NCI-H1105 (cell line): ENCODE data around the gene GNAZ.
"Not testable (repeated sequence)": the region's sequence is repeated elsewhere in the genome, so short reads cannot be mapped to it uniquely, and the experiment has no call there.

Experiments used
- DNase-seq: peaks from one replicate; lab custom pipeline; 2025; lab: John Stamatoyannopoulos, UW

The GNAZ gene

DNA sequence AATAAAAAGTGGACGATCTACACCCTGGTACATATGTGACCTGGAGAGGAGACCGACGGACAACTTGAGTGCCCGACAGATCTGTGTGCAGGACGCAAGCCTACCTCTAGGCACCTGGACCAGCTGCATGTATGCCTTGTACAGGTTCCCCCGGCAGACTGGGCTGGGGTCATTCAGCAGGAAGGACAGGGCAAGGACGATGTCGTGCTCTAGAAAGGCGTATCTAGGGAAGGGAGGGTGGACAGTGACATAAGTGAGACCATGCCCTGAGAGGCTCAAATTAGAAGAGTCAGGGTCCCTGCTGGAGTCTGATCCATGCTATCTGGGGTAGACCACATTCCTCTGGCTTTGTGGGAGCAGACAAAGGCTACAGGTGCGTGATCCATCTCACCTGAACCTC, 63.6 kb downstream of the GNAZ start:
- no peak for DNase-seq

DNA sequence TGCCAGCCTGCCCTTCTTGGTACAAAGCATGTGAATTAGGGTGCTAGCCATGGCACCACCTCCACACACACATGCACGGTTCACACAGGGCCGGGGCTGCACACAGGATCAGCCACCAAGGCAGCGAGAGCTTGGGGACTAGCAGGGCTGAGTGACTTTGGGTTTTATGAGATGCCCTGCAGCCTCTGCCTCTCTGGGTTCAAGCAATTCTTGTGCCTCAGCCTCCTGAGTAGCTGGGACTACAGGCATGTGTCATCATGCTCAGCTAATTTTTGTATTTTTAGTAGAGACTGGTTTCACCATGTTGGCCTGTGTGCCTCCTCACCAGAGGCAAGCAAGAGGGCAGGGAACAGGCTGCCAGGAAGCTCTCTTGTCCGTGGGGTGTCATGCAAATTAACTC, 66.7 kb downstream of the GNAZ start:
- not testable (repeated sequence) for DNase-seq

DNA sequence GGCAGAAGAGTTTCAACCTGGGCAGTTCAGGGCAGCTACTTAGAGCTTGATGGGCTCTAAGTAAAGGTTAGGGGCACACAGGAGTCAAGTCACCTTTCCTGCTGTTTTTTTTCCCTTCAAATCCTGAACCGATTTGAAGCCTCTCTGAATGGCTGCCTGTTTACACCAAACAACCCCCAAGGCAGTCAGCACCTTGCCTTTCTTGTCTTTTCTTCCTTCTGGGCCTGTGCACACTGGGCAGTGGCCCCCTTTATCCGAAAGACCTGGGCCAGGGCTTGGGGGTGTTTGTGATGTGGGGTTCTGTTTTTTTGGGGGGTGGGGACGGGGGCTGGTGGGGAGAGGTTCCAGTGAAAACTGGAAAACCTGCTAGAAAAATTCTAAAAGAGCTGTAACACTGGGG, 67.1 kb downstream of the GNAZ start:
- DNase-seq: no peak

DNA sequence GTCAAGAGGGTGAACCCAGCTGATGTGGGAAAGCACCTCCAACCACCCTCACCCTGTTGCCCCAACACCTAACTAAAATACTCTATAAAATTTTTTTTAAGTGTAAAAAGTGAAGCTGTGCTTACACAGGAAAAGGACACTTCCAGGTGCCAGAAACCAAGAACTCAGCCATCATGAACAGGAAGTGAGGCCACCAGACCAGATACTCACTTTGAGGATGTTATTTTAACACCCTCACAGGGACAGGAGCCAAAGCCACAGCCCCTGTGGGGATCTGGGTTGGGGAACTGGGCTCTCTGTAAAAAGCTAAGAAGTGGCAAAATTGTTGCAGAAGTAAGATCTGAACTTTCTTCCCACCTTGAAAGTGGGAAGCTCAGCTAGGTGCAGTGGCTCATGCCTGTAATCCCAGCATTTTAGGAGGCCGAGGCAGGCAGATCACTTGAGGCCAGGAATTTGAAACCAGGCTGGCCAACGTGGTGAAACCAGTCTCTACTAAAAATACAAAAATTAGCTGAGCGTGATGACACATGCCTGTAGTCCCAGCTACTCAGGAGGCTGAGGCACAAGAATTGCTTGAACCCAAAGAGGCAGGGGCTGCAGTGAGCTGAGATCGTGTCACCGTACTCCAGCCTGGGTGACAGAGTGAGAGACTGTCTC, 67.7 kb downstream of the GNAZ start:
- no peak for DNase-seq

DNA sequence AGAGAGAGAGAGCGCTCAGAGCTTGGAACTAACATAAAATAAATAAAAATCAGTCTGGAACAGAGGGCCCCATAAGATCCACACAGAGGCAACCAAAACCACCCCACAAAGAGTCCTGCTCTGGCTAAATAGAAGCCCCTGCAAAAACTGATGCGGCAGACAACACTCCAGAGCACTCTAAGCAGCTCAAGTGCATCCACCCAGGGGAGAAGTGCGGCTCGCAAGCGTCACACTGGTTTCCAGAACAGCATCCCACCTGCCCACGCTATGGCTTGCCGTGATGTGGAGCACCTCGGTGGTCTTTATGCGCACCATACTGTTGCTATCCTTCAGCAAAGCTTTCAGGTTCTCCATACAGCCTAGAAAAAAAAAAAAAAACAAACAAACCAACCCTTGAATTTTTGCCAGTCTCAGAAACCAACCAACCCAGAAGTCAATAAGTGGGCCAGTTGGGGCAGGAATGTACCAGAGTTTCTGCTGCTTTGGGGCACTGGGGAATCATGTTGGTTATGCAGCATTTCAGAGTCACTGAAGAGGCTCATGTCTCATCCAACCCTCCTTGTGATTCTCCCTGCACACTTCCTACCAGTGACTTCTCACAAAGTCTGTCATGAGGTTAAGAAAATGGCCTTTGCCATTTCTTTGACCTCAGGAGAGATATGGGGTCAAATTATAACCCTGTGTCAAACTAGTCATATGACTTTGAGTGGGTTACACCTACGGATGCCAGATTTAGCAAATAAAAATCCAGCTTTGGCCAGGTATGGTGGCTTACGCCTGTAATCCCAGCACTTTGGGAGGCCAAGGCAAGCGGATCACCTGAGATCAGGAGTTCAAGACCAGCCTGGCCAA, 68.5 kb downstream of the GNAZ start:
- DNase-seq: no peak

DNA sequence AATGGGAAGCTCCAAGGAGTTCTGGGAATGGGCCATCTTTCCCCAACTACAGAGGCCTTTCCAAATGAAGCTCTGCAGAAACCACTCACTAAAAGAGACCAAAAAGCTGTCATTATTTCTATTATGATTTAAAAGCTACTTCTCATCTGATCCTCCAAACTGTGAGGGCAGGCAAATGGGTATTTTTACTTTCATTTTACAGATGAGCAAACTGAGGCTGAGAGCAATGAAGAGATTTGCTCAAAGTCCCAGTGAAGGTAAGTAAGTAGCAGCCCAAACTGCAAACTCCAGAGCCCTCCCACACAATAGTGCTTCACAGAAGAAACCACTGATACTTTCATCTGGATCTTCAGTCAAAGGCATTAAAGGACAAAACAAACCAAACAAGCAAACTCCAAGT, 70.1 kb downstream of the GNAZ start:
- DNase-seq: no peak

DNA sequence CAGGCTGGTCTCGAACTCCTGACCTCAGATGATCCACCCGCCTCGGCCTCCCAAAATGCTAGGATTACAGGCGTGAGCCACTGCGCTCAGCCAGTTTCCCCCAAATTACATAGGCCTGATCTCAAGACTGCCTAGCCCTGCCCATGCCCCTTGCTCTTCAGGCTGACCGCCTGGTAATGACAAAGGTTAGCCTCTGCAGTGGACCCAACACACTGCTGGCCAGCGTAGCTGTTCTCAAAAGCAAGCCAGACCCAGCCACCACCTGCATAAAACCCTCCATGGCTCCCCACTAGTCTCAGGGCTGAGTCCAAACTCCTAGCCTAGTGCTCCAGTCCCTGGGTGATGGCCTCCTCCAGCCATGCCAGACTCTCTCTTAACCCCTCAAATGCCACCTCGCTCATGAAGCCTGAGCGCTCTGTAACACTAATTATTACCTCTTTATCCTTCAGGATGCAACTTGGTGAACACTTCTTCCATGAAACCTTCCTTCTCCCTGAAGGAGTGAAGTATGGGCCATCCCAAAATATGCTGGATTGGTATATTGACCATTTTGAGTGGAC, 72.3 kb downstream of the GNAZ start:
- no peak for DNase-seq

DNA sequence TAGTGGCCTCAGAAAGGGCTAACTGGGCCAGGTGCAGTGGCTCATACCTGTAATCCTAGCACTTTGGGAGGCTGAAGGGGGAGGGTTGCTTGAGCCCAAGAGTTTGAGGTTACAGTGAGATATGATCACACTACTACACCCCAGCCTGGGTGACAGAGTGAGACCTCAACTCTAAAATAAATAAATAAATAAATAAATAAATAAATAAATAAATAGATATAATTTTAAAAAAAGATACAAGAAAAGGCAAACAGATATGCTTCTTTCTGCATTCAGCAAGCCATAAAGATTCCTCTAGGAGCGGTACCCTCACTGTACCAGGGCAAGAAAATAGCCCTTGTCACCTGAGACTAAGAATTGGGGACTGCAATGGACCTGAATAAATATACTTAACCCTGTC, 72.8 kb downstream of the GNAZ start:
- DNase-seq: no peak

DNA sequence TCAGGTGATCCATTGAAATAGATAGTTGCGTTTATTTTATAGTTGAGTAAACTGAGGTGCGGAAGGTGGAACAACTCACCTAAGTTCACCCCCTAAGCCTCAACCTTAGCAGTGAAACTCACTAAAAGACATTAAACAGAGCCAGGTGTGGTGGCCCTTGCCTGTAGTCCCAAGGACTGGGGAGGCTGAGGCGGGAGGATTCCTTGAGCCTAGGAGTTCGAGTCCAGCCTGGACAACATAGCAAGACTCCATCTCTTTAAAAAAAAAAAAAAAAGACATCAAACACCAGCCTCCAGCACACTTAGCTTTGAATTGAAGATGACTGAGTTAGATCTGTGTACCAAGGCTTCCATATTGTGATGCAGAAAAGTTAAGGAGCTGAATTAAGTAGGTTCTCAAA, 74.1 kb downstream of the GNAZ start:
- no peak for DNase-seq

DNA sequence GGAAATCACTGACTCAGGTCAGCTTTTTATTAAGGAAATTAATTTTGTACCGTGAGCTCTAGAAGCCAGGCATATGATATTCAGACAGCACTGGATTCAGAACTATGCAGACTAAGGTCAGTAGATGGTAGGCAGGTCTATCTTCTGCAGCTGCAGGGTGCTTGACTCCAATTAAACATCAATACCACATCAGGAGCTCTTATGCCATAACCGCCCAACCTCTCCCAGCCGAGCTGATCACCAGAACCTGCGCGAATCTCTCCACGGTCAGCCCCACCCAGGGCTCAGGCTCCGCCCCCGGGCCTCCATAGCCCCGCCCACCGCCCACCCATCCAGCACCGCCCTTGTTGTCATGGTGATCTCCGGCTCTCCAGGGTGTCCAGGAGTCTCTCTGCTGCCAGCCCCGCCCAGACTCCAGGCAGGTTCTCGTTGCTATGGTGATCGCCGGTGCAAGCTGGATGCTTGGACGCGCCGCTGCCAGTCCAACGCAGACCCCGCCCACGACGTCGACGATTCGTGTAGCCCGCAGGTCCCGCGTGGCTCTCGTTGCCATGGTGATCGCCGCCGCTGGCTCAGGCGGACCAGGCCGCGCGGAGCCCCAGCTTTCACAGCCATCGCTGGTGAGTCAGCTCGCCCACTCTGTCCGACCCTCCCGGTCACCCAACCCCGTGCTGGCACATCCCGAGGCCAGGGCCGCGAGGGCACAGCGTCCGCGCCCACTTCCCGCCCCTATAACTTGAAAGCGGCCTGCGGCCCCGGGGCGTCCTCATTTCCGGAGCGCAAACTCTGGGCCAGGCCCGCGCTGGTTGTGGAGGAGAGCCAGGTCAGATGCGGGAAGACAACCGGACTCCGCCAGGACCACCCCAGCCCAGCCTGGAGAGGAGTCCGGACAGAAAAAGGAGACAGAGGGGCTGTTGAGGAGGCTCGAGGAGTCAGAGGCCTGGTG, 74.9 kb downstream of the GNAZ start, which contains the start of gene RAB36:
RAB36 (plus strand) TSS at position 546 of the 946 bp plus-strand sequence. CDS start 1,140 bp downstream, outside the sequence.
- peak; percentile 99 for DNase-seq

DNA sequence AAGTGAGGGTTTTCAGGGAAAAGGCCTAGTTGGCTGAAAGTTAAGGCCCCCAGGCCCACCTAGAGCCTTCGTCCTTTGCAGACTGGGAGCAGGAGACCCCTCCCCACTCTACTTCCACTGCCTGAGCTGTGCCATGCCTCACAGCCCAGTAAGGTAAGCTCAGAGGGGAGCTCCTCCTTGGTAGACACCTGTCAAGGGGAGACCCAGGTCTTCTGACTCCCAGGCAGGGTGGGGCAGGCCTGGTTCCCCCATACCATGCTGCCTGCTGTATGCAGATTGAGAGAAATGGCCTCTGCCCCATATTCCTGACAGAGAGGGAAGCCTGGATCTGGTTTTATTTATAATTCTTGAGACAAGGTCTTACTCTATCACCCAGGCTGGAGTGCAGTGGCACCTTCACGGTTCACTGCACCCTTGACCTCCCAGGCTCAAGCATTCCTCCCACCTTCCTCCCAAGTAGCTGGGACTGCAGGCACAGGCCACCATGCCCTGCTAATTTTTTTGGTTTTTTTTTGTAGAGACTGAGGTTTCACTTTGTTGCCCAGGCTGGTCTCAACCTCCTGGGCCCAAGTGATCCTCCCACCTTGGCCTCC, 75.7 kb downstream of the GNAZ start:
- no peak for DNase-seq

DNA sequence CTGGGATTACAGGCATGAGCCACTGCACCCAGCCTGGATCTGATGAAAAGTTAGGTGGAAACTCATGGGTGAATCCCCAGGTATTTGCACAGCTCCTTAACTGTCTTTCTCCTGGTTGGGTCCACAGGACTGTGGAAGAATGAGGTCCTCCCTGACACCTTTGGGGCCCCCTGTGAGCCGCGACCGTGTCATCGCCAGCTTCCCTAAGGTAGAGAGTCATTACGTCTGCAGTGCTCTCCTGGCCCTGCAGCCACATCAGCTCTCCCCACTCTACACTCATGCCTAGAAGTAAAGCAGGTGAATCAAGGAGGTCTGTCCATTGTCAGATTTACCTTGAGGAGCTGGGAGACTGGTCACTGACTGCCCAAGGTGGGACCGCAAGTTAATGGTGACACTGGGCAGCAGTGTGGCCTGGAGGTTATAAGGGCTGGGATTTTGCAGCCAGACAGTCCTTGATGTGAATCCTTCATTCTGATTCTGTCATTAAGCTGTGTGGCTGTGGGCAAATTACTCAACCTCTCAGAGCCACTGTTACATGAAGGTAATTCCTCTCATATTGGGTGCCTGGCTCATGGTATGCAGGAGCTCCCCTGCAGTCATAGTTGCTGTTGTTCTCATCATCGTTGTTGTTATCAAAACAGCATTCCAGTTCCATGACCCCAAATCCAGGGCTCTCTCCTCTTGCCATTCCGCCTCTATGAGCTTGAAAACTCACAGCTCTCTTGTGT, 76.3 kb downstream of the GNAZ start:
- no peak for DNase-seq

DNA sequence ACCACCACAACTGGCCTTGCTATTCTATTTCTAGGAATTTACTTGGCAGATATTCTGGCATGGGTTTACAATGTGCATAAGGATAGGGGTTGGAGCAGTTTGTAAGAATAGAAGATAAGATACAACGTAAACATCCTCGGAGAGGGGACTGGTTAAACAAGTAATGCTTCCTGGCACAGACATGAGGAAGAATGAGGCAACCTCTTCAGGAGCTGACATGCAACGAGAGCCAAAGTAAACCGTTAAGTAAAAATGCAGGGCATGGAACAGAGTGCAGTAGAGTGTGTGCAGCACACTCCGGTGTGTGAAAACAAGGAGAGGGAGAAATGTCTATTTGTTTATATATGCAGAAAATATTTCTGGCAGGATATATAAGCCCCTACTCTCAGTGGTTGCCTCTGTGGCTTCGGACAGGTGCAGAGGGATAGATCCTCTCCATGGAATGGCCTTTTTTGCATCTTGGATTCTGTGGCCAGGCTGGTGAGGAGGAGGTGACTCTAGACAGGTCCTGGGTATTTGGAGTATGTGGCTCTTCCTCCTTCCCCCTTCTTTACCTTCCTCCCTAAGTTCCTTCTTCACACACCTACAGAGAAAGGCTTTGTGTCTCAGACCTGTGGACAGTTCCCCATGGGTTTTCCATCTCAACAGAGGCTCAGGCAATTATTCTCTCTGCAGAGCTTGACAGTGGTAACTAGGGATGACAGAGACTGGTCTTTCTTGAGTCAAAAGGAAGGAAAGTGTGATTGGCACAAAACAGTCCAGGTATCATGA, 77.5 kb downstream of the GNAZ start:
- DNase-seq: no peak

DNA sequence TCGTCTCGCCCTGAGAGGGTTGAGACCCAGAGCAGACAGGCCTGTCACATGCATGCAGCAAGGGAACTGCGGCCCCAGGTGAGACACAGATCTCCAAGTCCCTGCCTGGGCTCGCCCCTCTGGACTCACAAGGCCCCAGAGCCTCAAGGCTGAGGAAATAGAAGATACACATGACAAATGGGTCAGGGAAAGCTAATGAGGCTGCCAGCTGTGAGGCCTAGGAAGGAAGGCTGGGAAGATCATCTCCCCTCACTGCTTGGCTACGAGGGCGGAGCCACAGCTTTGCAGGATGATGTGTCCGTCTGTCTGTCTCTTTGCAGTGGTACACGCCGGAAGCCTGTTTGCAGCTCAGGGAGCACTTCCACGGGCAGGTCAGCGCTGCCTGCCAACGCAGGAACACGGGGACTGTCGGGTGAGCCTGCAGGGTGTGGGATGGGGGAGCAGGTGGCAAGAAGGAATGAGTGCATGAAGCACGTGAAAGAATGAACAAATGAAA, 79.5 kb downstream of the GNAZ start:
- DNase-seq: no peak

DNA sequence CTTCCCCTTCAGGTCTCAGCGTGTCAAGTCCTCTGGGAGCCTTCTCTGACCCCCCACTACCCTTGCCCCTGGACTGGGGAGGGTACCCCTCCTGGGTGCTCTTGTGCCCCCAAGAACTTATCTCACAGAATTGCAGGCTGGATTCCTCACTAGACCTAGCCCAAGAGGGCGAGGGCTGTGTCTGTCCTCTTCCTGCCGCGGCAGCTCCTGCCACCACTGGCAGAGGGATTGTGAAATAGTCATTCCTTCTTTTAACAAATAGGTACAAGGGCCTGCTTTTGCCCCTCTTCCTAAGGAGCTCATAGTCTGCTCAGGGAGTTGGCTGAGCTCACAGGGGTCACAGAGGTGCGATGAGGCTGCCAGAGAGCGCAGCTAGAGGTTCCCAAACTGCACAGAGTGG, 80.4 kb downstream of the GNAZ start:
- DNase-seq: no peak

DNA sequence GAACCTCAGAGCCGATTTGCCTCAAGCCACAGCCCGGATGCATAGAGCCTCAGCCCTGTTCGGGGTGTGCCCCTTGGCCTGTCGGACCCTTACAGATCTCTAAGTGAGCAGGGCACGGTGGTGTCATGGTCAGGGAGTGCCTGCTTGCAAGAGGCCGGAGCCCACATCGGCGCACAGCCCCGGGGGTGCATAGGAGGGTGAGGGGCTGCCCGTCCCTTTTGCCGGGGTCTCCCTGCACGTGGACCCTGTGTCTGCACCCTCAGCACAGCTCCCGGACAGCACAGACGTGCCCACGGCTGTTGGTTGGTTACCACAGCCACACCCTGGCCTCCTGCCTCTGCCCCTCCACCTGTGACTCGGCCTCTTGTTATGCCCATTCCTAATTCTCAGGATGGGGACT, 81.5 kb downstream of the GNAZ start:
- DNase-seq: no peak

DNA sequence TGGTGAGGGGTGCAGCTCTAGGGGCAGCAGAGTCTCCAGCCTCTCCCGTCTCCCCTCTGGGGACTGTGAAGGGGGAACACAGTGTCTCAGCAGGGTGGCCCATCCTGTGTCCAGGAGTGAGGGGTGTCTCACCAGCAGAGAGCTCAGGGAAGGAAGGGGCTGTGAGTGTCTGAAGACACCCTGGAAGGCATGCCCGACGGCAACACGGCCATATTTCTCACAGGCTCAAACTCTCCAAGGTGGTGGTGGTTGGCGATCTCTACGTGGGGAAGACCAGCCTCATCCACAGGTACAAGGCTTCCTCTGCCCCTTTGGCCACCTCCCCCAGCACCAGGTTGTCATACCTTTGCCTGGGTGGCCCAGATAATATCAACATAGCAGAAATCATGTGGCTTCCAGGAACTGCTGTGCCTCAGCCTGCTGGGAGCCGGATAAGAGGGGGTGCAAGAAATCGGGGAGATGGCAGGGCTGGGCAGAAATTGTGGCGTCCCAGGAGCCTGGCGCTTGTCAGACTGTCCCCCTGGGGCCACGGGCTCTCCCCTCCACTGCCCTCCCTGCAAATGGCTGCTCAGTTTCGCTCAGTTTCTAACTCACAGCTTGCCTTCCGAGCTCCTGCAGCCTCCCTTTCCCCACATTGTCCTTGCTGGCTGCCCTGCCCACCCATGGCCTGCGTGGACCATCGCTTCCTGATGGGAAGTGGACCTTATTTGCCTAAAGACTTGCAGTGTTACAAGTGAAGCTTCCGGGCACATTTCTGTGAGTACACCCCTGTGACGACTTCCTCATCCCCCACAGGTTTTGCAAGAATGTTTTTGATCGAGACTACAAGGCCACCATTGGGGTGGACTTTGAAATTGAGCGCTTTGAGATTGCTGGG, 82.2 kb downstream of the GNAZ start:
- DNase-seq: no peak

DNA sequence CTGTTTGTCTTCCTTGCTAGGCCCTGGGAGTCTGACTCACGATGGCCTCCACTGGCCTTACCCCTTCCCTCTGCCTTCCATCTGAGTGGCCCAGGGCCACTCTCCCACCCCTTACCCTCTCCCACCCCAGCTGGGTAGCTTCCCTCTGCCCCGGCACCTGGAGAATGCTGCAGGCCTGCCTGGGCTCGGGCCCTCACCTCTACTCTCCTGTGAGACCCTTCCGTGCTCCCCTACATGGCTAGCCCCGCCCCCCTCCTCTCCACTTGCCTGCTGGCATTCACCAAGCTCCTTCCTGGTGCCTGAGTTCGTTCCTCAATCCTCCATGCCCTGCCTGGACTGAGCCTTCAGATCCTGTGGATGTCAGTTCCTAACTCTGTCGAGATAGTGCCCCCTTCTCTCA, 83.7 kb downstream of the GNAZ start:
- no peak for DNase-seq

DNA sequence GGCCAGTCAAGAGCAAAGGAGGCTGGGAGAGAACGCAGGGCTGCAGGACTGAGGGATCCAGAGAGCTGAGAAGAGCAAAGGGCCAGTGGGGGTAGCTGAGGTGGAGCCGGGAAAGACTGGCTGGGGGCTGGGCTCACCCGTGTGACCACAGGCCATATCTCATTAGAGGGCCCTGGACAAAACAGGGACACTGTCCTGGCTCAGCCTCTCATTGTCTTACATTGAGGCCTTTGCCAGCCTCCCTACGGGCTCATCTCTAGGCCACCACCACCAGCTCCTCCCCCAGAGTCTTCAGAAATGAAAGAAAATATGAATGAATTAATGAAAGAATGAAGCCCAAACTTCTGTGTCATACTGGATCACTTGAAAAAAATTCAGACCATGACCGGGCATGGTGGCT, 84.1 kb downstream of the GNAZ start:
- no peak for DNase-seq
